Peyer's patch (tissue), 4 donors: ENCODE measurements around the gene ANXA3. TPM values are rescaled to one million over a fixed set of nuclear protein-coding genes. Genes with fewer than 3 reads are reported as not detected.
A peak's percentile ranks its signal among the peaks of the same experiment; 100 is the strongest.

Experiments
- DNase-seq, 3 donors: peaks; one replicate each; pipeline ENCODE4 v3.0.0-alpha.2; 2017 to 2019
- H3K27ac ChIP-seq, 4 donors: fragments of 200-600 bp; sonication (generic); one replicate each; pipeline ENCODE4 v1.5.1; 2016 to 2019
- H3K27me3 ChIP-seq, 2 donors: fragments of 200-600 bp; sonication (generic); one replicate each; pipeline ENCODE4 v1.5.1; 2019
- H3K36me3 ChIP-seq, 3 donors: fragments of 200-600 bp; sonication (generic); one replicate each; pipeline ENCODE4 v1.5.1; 2016 to 2019
- H3K4me1 ChIP-seq, 4 donors: fragments of 200-600 bp; sonication (generic); one replicate each; pipeline ENCODE4 v1.5.1; 2016 to 2019
- H3K4me3 ChIP-seq, 4 donors: fragments of 200-600 bp; sonication (generic); 1 replicate in 3 of 4; 2 replicates in 1 of 4; pipeline ENCODE4 v1.5.1; 2016 to 2019; ENCODE audit warnings: mild to moderate bottlenecking in 1 of 4
- H3K9me3 ChIP-seq, 4 donors: fragments of 200-600 bp; sonication (generic); one replicate each; pipeline ENCODE4 v1.5.1; 2016 to 2019; ENCODE audit warnings: mild to moderate bottlenecking in 1 of 4
- POLR2A ChIP-seq, 2 donors: fragments of 450-650 bp; IDR thresholded peaks; one replicate each; pipeline ENCODE4 v1.5.1; 2017; ENCODE audit warnings: antibody characterized with exemption in 2 of 2, mild to moderate bottlenecking in 2 of 2, moderate library complexity in 2 of 2
- small RNA-seq, 2 donors: library from RNA; depleted of rRNA; stranded (forward); fragments of <200 nt; gene quantifications; one replicate each; pipeline ENCODE3, GENCODE V24; 2016
- total RNA-seq, 4 donors: library from RNA; depleted of rRNA; stranded (reverse); fragments of >200 nt; gene quantifications; one replicate each; pipeline ENCODE4 v1.1.0, GENCODE V29; 2016
- TF ChIP-seq, protein P1 (sequence below), 6 experiments: fragments of 450-650 bp in 4 of 6; fragments of 200-600 bp in 2 of 6; sonication (generic) in 1 of 6; IDR thresholded peaks; one replicate each; pipeline ENCODE4 v1.5.1; 2017 to 2019; ENCODE audit warnings: antibody characterized with exemption in 6 of 6, mild to moderate bottlenecking in 3 of 6, moderate library complexity in 1 of 6

ANXA3 gene
- total RNA-seq, 4 donors from 2014 or later = 8.3 to 27.5 (median 22.4) TPM

DNA sequence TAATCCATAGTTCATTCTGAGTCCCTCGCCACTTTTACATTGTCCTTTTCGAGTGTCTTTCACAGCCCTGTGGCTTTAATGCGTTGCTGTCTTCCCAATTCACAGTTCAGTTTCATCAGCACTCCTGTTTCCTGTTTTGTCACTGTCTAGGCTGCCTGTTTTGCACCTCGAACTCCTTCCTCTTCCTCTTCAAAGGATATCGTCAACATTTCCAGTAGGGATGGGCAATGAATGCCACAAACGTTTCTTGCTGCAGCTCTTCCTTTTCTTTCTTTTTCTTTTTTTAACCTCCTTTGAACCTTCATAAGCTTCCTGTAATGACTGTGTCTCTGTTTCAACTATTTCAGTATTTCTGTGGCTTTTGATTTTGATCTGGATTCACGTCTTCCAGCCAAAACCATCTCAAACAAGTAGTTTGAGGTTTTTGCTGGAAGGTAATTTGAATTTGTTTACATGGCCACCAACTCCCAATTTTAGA lies 105.4 kb downstream of the ANXA3 start:
- no peaks in the 10 kb centered on the region for H3K36me3 ChIP-seq
- DNase-seq = no peak
- peak overlapping the region in 3 of 4 donors; percentile 6 to 33 (median 8) for H3K27ac ChIP-seq

DNA sequence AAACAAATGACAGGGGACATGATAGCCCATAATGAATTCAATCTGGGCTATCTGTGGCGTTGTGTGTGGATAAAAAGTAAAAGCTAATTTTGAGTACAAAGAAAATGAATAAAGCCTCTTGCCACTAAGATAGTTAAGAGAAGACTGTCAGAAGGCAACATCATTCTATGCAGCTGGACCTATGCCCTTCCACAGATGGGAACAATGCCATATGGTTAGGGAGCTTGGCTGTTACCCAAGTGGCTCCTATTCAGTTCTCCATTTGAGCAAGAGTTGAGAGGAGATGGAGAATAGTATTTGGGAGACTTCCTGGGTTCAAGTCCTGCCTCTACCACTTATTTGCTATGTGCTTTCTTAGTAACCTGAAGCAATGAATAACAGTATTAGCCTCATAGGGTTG lies 107.7 kb downstream of the ANXA3 start:
- Histone ChIP-seq H3K4me1 (peaks cover 0 to 15% (median 3%) of the 10 kb centered on the region in 4 donors), H3K27me3 (no peaks in the 10 kb centered on the region), H3K36me3 (no peaks in the 10 kb centered on the region), H3K4me3 (no peak overlapping the region), H3K9me3 (no peaks in the 10 kb centered on the region), H3K27ac (no peak overlapping the region)
- no peak for DNase-seq
- TF ChIP-seq, protein P1, sequence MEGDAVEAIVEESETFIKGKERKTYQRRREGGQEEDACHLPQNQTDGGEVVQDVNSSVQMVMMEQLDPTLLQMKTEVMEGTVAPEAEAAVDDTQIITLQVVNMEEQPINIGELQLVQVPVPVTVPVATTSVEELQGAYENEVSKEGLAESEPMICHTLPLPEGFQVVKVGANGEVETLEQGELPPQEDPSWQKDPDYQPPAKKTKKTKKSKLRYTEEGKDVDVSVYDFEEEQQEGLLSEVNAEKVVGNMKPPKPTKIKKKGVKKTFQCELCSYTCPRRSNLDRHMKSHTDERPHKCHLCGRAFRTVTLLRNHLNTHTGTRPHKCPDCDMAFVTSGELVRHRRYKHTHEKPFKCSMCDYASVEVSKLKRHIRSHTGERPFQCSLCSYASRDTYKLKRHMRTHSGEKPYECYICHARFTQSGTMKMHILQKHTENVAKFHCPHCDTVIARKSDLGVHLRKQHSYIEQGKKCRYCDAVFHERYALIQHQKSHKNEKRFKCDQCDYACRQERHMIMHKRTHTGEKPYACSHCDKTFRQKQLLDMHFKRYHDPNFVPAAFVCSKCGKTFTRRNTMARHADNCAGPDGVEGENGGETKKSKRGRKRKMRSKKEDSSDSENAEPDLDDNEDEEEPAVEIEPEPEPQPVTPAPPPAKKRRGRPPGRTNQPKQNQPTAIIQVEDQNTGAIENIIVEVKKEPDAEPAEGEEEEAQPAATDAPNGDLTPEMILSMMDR (IDR thresholded peaks at IDR 0.05) = no peak
- TF ChIP-seq POLR2A (IDR thresholded peaks at IDR 0.05) = no peak

More for the DNA sequence above, 105.4 kb downstream of the ANXA3 start:
- H3K4me3 ChIP-seq = no peak overlapping the region
- no peaks in the 10 kb centered on the region for H3K9me3 ChIP-seq
- no peaks in the 10 kb centered on the region for H3K27me3 ChIP-seq
- TF ChIP-seq POLR2A (IDR thresholded peaks at IDR 0.05) = no peak
- TF ChIP-seq, protein P1 (IDR thresholded peaks at IDR 0.05) = no peak
- peaks cover 0 to 8% (median 2%) of the 10 kb centered on the region in 4 donors for H3K4me1 ChIP-seq

DNA sequence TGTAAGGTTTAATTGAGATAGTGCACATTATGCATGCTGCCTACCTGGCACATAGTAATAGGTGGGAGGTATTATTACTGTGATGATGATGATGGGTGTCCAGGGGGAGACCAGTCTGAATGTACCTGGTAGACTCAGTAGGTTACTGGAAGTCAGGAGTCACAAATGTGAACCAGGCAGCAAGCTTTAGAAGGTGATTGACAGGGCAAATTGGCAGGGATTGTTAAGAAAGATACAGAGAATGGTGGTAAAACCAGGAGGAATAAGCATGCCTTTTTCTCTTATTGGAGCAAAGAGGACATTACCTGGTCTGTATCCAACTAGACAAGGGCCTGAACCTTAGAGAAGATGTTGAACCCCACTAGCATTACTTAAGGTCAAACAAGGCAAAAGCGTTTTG lies 108.1 kb downstream of the ANXA3 start:
- no peak for DNase-seq
- Histone ChIP-seq H3K27me3 (no peaks in the 10 kb centered on the region), H3K4me1 (peaks cover 0 to 15% (median 3%) of the 10 kb centered on the region in 4 donors), H3K36me3 (no peaks in the 10 kb centered on the region), H3K27ac (no peak overlapping the region), H3K9me3 (no peaks in the 10 kb centered on the region), H3K4me3 (no peak overlapping the region)
- TF ChIP-seq POLR2A (IDR thresholded peaks at IDR 0.05) = no peak
- TF ChIP-seq, protein P1 (IDR thresholded peaks at IDR 0.05) = no peak

Small RNAs within 50 kb of the gene (small RNA-seq; reads per million reads assigned to genes)
- gene HIGD1AP13 (0 reads per million in 2 donors), gene RF00019 (0 reads per million in 2 donors)

Other genes with a start within 250 kb of the ANXA3 start
- 10 to 100 TPM; 69.5 to 92.4 (median 78.6) TPM for gene BMP2K, start 224.6 kb downstream of the ANXA3 start, total RNA-seq